ENCODE data around the gene PSMD2. TPM values are rescaled to one million over a fixed set of nuclear protein-coding genes. Genes with fewer than 3 reads are reported as not detected.

PSMD2 gene
- total RNA-seq, 1 donor from 2014 or later, result 232 TPM

GRCh38 chr3:184327171-184327570, 28.1 kb downstream of the PSMD2 start:
- Mint-ChIP-seq H3K27ac (no peak overlapping the region), H3K4me3 (no peak overlapping the region), H3K4me1 (no peaks in the 10 kb centered on the region), H3K27me3 (ENCODE audit: low read depth) (no peaks in the 10 kb centered on the region), H3K9me3 (no peaks in the 10 kb centered on the region), H3K36me3 (peaks cover 71% of the 10 kb centered on the region)
- no peak for DNase-seq (ENCODE audit: low spot score in 2 of 2, unreplicated experiment in 2 of 2)
- no peak for TF ChIP-seq CTCF (IDR thresholded peaks at IDR 0.05; ENCODE audit: unreplicated experiment)

GRCh38 chr3:184328516-184328915, 29.5 kb downstream of the PSMD2 start:
- H3K27me3 Mint-ChIP-seq (ENCODE audit: low read depth), result no peaks in the 10 kb centered on the region
- no peak for DNase-seq (ENCODE audit: low spot score in 2 of 2, unreplicated experiment in 2 of 2)
- TF ChIP-seq CTCF (IDR thresholded peaks at IDR 0.05; ENCODE audit: unreplicated experiment), result no peak
- no peaks in the 10 kb centered on the region for H3K4me1 Mint-ChIP-seq
- H3K9me3 Mint-ChIP-seq, result no peaks in the 10 kb centered on the region
- no peak overlapping the region for H3K4me3 Mint-ChIP-seq
- peaks cover 72% of the 10 kb centered on the region for H3K36me3 Mint-ChIP-seq
- no peak overlapping the region for H3K27ac Mint-ChIP-seq

- Mint-ChIP-seq H3K9me3 (no peaks in the 10 kb centered on the region), H3K4me3 (no peak overlapping the region), H3K27me3 (ENCODE audit: low read depth) (no peaks in the 10 kb centered on the region), H3K27ac (peak overlapping the region; percentile 39), H3K4me1 (peaks cover 10% of the 10 kb centered on the region), H3K36me3 (peaks cover 41% of the 10 kb centered on the region)
- DNase-seq (ENCODE audit: low spot score in 2 of 2, unreplicated experiment in 2 of 2), result no peak
- TF ChIP-seq CTCF (IDR thresholded peaks at IDR 0.05; ENCODE audit: unreplicated experiment), result no peak
Observed at GRCh38 chr3:184332370-184333090, 33.5 kb downstream of the PSMD2 start.

GRCh38 chr3:184333190-184333589, 34.1 kb downstream of the PSMD2 start:
- H3K27ac Mint-ChIP-seq, result peak overlapping the region; percentile 43
- no peaks in the 10 kb centered on the region for H3K9me3 Mint-ChIP-seq
- no peak for TF ChIP-seq CTCF (IDR thresholded peaks at IDR 0.05; ENCODE audit: unreplicated experiment)
- H3K4me1 Mint-ChIP-seq, result peaks cover 17% of the 10 kb centered on the region
- H3K27me3 Mint-ChIP-seq (ENCODE audit: low read depth), result no peaks in the 10 kb centered on the region
- no peak for DNase-seq (ENCODE audit: low spot score in 2 of 2, unreplicated experiment in 2 of 2)
- peaks cover 37% of the 10 kb centered on the region for H3K36me3 Mint-ChIP-seq
- H3K4me3 Mint-ChIP-seq, result no peak overlapping the region

GRCh38 chr3:184333700-184334099, 34.7 kb downstream of the PSMD2 start:
- peaks cover 20% of the 10 kb centered on the region for H3K4me1 Mint-ChIP-seq
- H3K36me3 Mint-ChIP-seq, result peaks cover 34% of the 10 kb centered on the region
- TF ChIP-seq CTCF (IDR thresholded peaks at IDR 0.05; ENCODE audit: unreplicated experiment), result no peak
- DNase-seq (ENCODE audit: low spot score in 2 of 2, unreplicated experiment in 2 of 2), result no peak
- H3K27me3 Mint-ChIP-seq (ENCODE audit: low read depth), result no peaks in the 10 kb centered on the region
- no peak overlapping the region for H3K4me3 Mint-ChIP-seq
- H3K9me3 Mint-ChIP-seq, result no peaks in the 10 kb centered on the region
- H3K27ac Mint-ChIP-seq, result peak overlapping the region; percentile 96

All from mesothelial cell of epicardium (in vitro differentiated cells).